HuH-7 (cell line): ENCODE results near the gene MXD3.

Experiments
- DNase-seq: peaks from one replicate; pipeline ENCODE4 v3.0.0; 2011; ENCODE audit warnings: low spot score

Gene MXD3

GRCh38 chr5:177303121-177303924, 8.4 kb downstream of the MXD3 start, which contains the start of the genes PRELID1 and RAB24:
TSS of gene PRELID1 (plus strand) at chr5:177303799. CDS start at chr5:177303986, 187 bp downstream.
TSS of gene RAB24 (minus strand) at chr5:177303719. CDS start at chr5:177303288, 431 bp downstream.
- peak; percentile 96 for DNase-seq

GRCh38 chr5:177302354-177303110, 9.2 kb downstream of the MXD3 start:
- DNase-seq: peak; percentile 57

GRCh38 chr5:177301503-177302165, 10.1 kb downstream of the MXD3 start:
- DNase-seq: no peak

- DNase-seq: no peak
These were observed 10.7 kb downstream of the MXD3 start for GRCh38 chr5:177300951-177301350.

GRCh38 chr5:177300236-177300880, 11.3 kb downstream of the MXD3 start:
- no peak for DNase-seq

- no peak for DNase-seq
These were observed 12.0 kb downstream of the MXD3 start for GRCh38 chr5:177299697-177300096.

GRCh38 chr5:177297922-177298321, 13.8 kb downstream of the MXD3 start:
- no peak for DNase-seq

- DNase-seq: no peak
These were observed 15.1 kb downstream of the MXD3 start for GRCh38 chr5:177296581-177296980.

GRCh38 chr5:177295924-177296323, 15.8 kb downstream of the MXD3 start:
- no peak for DNase-seq

- no peak for DNase-seq
These were observed 17.1 kb downstream of the MXD3 start for GRCh38 chr5:177294632-177295031.

- no peak for DNase-seq
These were observed 17.7 kb downstream of the MXD3 start for GRCh38 chr5:177293819-177294581.

- no peak for DNase-seq
These were observed 20.0 kb downstream of the MXD3 start for GRCh38 chr5:177291735-177292134.

GRCh38 chr5:177290816-177291596, 20.7 kb downstream of the MXD3 start:
- DNase-seq: no peak

GRCh38 chr5:177288191-177288590, 23.5 kb downstream of the MXD3 start:
- DNase-seq: no peak

GRCh38 chr5:177276886-177277285, 34.8 kb downstream of the MXD3 start:
- DNase-seq: no peak

- no peak for DNase-seq
These were observed 35.8 kb downstream of the MXD3 start for GRCh38 chr5:177275883-177276282.

GRCh38 chr5:177271113-177271512, 40.6 kb downstream of the MXD3 start:
- DNase-seq: no peak

- no peak for DNase-seq
These were observed 41.0 kb downstream of the MXD3 start for GRCh38 chr5:177270653-177271052.

GRCh38 chr5:177269976-177270375, 41.7 kb downstream of the MXD3 start:
- no peak for DNase-seq

GRCh38 chr5:177269232-177269895, 42.3 kb downstream of the MXD3 start:
- no peak for DNase-seq
